DOHH2 (cell line): Measurements from ENCODE around the gene IDE.

Experiments used
- H3F3A ChIP-seq: fragments of 200-600 bp; sonication (generic), shearing (Covaris generic); 2 replicates; pipeline ENCODE4 v1.6.0; 2016; ENCODE audit warnings: antibody characterized with exemption, mild to moderate bottlenecking; ENCODE audit not compliant: control insufficient read depth, insufficient read depth
- H3K27ac ChIP-seq: fragments of 200-600 bp; sonication (generic); 2 replicates; pipeline ENCODE4 v1.5.1; 2014; ENCODE audit warnings: low read depth, mild to moderate bottlenecking, low read length, moderate library complexity
- H3K27me3 ChIP-seq: fragments of 200-600 bp; sonication (generic); 2 replicates; pipeline ENCODE4 v1.6.1; 2014; ENCODE audit warnings: mild to moderate bottlenecking, low read length, mixed read lengths; ENCODE audit not compliant: control insufficient read depth
- H3K36me3 ChIP-seq: fragments of 200-600 bp; sonication (generic); 2 replicates; pipeline ENCODE4 v1.6.1; 2014; ENCODE audit warnings: mild to moderate bottlenecking, low read length, moderate library complexity, mixed read lengths; ENCODE audit not compliant: control insufficient read depth
- H3K4me1 ChIP-seq: fragments of 200-600 bp; sonication (generic); 2 replicates; pipeline ENCODE4 v1.6.1; 2014; ENCODE audit warnings: mild to moderate bottlenecking, low read length, mixed read lengths; ENCODE audit not compliant: control insufficient read depth
- H3K4me2 ChIP-seq: fragments of 200-600 bp; sonication (generic); 2 replicates; pipeline ENCODE4 v1.6.0; 2014; ENCODE audit warnings: mild to moderate bottlenecking, low read length, moderate library complexity
- H3K4me3 ChIP-seq: fragments of 200-600 bp; sonication (generic); 2 replicates; pipeline ENCODE4 v1.5.1; 2014; ENCODE audit warnings: mild to moderate bottlenecking, low read length, mixed read lengths
- H3K79me2 ChIP-seq: fragments of 200-600 bp; sonication (generic); 2 replicates; pipeline ENCODE4 v1.6.1; 2014; ENCODE audit warnings: mild to moderate bottlenecking, low read length, mixed read lengths; ENCODE audit not compliant: control insufficient read depth
- H3K9me2 ChIP-seq: fragments of 200-600 bp; sonication (generic); replicated peaks from 2 replicates; pipeline ENCODE4 v1.6.1; 2014; ENCODE audit warnings: mild to moderate bottlenecking, low read length, mixed read lengths; ENCODE audit not compliant: control insufficient read depth
- H3K9me3 ChIP-seq: fragments of 200-600 bp; sonication (generic); 2 replicates; pipeline ENCODE4 v1.6.1; 2014; ENCODE audit warnings: antibody characterized with exemption, low read length, mixed read lengths; ENCODE audit not compliant: control insufficient read depth, insufficient read depth
- H4K20me1 ChIP-seq: fragments of 200-600 bp; sonication (generic); 2 replicates; pipeline ENCODE4 v1.6.0; 2014; ENCODE audit warnings: low read depth, mild to moderate bottlenecking, antibody characterized with exemption, low read length, moderate library complexity; ENCODE audit not compliant: control insufficient read depth, insufficient read depth
- EZH2phosphoT487 ChIP-seq: fragments of 200-600 bp; sonication (generic); IDR thresholded peaks from 2 replicates; pipeline ENCODE4 v1.6.1; 2017; ENCODE audit warnings: borderline replicate concordance, mild to moderate bottlenecking, antibody characterized with exemption, low read length, moderate library complexity, mixed read lengths
- TF ChIP-seq, protein P1 (sequence below): fragments of 200-600 bp; sonication (generic); IDR thresholded peaks from one replicate; pipeline ENCODE4 v1.5.1; 2014; ENCODE audit warnings: antibody characterized with exemption, mild to moderate bottlenecking, low read depth, low read length; ENCODE audit not compliant: poor library complexity, severe bottlenecking

IDE gene

DNA sequence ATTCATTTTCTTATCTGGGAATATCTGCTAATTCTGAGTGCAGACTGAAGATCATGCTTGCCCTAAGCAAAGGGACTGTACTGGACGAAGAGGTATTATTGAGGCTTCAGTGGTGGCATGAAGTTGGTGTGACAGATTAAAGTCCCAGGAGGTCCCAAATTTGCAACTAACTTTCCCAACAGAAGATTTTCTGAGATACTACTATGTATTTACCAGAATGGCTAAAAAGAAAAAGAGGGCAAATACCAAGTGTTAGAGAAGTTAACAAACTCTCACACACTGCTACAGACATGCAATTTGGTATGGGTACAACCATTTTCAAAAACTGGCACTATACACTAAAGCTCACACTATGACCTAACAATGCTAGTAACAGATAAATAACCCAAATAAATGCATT lies 28.3 kb downstream of the IDE start:
- Histone ChIP-seq H3F3A (peaks cover 3% of the 10 kb centered on the region; the same call in 1 of the 2 replicates), H3K9me2 (no peaks in the 10 kb centered on the region), H3K4me3 (no peak overlapping the region), H3K79me2 (peaks cover 74% of the 10 kb centered on the region), H3K27me3 (no peaks in the 10 kb centered on the region), H4K20me1 (no peaks in the 10 kb centered on the region), H3K4me2 (no peak overlapping the region), H3K4me1 (peaks cover 20% of the 10 kb centered on the region), H3K27ac (no peak overlapping the region), H3K36me3 (peaks cover 14% of the 10 kb centered on the region), H3K9me3 (no peaks in the 10 kb centered on the region)
- TF ChIP-seq, protein P1, sequence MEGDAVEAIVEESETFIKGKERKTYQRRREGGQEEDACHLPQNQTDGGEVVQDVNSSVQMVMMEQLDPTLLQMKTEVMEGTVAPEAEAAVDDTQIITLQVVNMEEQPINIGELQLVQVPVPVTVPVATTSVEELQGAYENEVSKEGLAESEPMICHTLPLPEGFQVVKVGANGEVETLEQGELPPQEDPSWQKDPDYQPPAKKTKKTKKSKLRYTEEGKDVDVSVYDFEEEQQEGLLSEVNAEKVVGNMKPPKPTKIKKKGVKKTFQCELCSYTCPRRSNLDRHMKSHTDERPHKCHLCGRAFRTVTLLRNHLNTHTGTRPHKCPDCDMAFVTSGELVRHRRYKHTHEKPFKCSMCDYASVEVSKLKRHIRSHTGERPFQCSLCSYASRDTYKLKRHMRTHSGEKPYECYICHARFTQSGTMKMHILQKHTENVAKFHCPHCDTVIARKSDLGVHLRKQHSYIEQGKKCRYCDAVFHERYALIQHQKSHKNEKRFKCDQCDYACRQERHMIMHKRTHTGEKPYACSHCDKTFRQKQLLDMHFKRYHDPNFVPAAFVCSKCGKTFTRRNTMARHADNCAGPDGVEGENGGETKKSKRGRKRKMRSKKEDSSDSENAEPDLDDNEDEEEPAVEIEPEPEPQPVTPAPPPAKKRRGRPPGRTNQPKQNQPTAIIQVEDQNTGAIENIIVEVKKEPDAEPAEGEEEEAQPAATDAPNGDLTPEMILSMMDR: no peak
- no peak for TF ChIP-seq EZH2phosphoT487

DNA sequence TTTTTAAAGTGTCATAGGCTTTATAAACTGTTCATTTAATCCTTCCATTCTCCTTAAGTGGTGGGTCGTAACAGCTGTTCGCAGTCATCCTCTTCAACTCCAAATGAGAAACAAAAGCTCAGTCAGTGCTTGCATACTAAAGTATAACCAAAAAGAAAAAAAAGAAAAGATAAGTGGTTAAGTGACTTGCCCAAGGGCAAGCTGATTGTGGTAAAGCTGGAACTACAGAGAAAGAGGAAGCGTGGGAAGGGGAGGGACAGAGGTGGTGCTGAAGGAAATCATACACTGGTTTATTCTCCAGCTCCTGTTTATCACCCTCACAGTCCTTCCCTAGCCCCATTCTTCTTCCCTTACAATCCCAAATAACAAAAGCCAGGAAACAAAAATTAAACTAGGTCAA lies 29.6 kb downstream of the IDE start:
- no peaks in the 10 kb centered on the region for H4K20me1 ChIP-seq
- no peaks in the 10 kb centered on the region for H3K9me2 ChIP-seq
- peaks cover 23% of the 10 kb centered on the region for H3K4me1 ChIP-seq
- H3K9me3 ChIP-seq: no peaks in the 10 kb centered on the region
- no peak overlapping the region for H3K4me2 ChIP-seq
- peaks cover 81% of the 10 kb centered on the region for H3K79me2 ChIP-seq
- peaks cover 13% of the 10 kb centered on the region for H3K36me3 ChIP-seq
- TF ChIP-seq, protein P1: no peak
- TF ChIP-seq EZH2phosphoT487: no peak
- H3K4me3 ChIP-seq: no peak overlapping the region
- H3F3A ChIP-seq: peaks cover 3% of the 10 kb centered on the region; the same call in 1 of the 2 replicates
- no peak overlapping the region for H3K27ac ChIP-seq
- no peaks in the 10 kb centered on the region for H3K27me3 ChIP-seq

DNA sequence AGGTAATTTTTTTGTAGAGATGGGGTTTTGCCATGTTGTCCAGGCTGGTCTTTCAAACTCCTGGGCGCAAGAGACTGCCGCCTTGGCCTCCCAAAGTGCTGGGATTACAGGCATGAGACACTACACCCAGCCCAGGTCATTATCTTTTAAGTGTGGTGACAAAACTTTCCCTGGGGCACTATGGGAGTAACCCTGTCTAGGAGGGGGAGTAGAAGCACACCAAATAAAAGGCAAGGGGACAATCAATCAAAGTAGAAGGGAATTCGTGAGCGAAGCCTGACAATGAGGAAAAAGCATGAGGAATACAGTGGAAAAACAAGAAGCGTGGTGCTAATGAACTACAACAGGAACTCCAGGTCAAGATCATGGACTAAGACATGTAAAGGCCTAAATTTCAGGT lies 31.4 kb downstream of the IDE start:
- Histone ChIP-seq H3F3A (peaks cover 3% of the 10 kb centered on the region; the same call in 1 of the 2 replicates), H3K4me1 (peaks cover 23% of the 10 kb centered on the region), H3K4me2 (no peak overlapping the region), H4K20me1 (no peaks in the 10 kb centered on the region), H3K9me3 (no peaks in the 10 kb centered on the region), H3K27me3 (no peaks in the 10 kb centered on the region), H3K9me2 (no peaks in the 10 kb centered on the region), H3K36me3 (peaks cover 7% of the 10 kb centered on the region), H3K27ac (no peak overlapping the region), H3K4me3 (no peak overlapping the region), H3K79me2 (peaks cover 78% of the 10 kb centered on the region)
- no peak for TF ChIP-seq EZH2phosphoT487
- TF ChIP-seq, protein P1: no peak
